ENCODE data around the gene XRCC5. TPM values are rescaled to one million over a fixed set of nuclear protein-coding genes. Genes with fewer than 3 reads are reported as not detected.

XRCC5 gene
- total RNA-seq, 1 donor from 2014 or later: 178 TPM

DNA sequence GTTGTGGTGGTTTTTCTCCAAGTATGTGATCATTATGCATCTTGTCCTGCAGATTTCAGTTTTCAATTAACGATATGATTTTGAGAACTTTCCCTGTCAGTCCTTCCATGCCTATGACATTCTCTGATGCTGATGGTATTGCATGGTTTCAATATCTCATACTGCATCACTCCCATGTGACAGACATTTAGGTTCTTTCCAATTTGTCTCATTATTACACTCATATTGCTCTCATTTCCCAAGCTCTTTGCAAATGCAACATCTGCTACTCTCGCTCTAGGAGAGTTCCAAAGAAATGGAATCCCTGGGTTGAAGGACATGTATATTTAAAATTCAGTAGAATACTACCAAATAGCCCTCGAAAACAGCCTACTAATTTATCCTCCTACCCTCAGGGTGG is 137.6 kb downstream of the XRCC5 start:
- no peak for ATAC-seq
- TF ChIP-seq, protein P1, sequence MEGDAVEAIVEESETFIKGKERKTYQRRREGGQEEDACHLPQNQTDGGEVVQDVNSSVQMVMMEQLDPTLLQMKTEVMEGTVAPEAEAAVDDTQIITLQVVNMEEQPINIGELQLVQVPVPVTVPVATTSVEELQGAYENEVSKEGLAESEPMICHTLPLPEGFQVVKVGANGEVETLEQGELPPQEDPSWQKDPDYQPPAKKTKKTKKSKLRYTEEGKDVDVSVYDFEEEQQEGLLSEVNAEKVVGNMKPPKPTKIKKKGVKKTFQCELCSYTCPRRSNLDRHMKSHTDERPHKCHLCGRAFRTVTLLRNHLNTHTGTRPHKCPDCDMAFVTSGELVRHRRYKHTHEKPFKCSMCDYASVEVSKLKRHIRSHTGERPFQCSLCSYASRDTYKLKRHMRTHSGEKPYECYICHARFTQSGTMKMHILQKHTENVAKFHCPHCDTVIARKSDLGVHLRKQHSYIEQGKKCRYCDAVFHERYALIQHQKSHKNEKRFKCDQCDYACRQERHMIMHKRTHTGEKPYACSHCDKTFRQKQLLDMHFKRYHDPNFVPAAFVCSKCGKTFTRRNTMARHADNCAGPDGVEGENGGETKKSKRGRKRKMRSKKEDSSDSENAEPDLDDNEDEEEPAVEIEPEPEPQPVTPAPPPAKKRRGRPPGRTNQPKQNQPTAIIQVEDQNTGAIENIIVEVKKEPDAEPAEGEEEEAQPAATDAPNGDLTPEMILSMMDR (IDR thresholded peaks at IDR 0.05): no peak
- intact Hi-C loops (cut with DNase I): no loop called here

More for the DNA sequence above, 137.6 kb downstream of the XRCC5 start:
- no peak for DNase-seq
- H3K9me3 ChIP-seq: no peaks in the 10 kb centered on the region
- no peaks in the 10 kb centered on the region for H3K4me1 ChIP-seq
- H3K27me3 ChIP-seq: no peaks in the 10 kb centered on the region
- H3K27ac ChIP-seq: no peak overlapping the region
- H3K4me3 ChIP-seq: no peak overlapping the region
- no peaks in the 10 kb centered on the region for H3K36me3 ChIP-seq

Other genes starting within 250 kb of the XRCC5 start
- gene MREG, start 95.8 kb upstream of the XRCC5 start, total RNA-seq: 16.8 TPM
- gene PECR, start 27.5 kb upstream of the XRCC5 start, total RNA-seq: 18.9 TPM
- gene TMEM169, start 27.4 kb upstream of the XRCC5 start, total RNA-seq: 1.4 TPM